Measurements from ENCODE around the gene TRIM23.

Gene TRIM23

DNA sequence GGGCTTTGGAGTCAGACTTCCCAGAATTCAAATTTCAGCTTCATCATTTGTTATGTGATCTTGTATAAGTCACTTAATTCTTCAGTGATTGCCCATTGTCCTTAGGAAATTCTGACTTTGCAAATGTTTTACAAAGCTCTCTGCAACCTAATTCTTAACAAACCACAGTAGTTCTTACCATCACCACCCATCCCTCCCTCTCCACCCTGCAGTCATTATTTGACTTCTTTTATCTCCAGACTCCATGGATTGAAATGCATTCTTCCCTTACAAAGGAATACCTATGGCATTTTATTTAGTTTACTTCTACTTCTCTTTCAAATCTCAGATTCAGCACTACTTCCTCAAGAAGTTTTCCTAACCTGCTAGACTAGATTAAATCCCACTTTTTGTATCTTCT lies 23.8 kb upstream of the TRIM23 start:
- TF ChIP-seq EZH2phosphoT487 (IDR thresholded peaks at IDR 0.05; ENCODE audit: low read length): no peak
- no peak for TF ChIP-seq CTCF (IDR thresholded peaks at IDR 0.05; ENCODE audit: low read length)
- no peak for TF ChIP-seq EZH2 (optimal IDR thresholded peaks at IDR 0.05; ENCODE audit: low read depth, low read length)
- Histone ChIP-seq H3K4me2 (ENCODE audit: low read depth, low read length) (no peak overlapping the region), H3K27ac (ENCODE audit: low read length) (no peak overlapping the region)

GRCh38 chr5:65646938-65647337 lies 22.8 kb upstream of the TRIM23 start:
- no peaks in the 10 kb centered on the region for H3K4me1 ChIP-seq (ENCODE audit: low read length)
- no peaks in the 10 kb centered on the region for H3F3A ChIP-seq (ENCODE audit: insufficient read depth, low read length)
- no peak overlapping the region for H3K4me2 ChIP-seq (ENCODE audit: low read depth, low read length)
- no peak overlapping the region for H3K4me3 ChIP-seq (ENCODE audit: low read length)
- no peak overlapping the region for H3K9ac ChIP-seq (ENCODE audit: low read length)
- no peaks in the 10 kb centered on the region for H3K36me3 ChIP-seq (replicated peaks; ENCODE audit: insufficient read depth, low read length)
- H3K79me2 ChIP-seq (ENCODE audit: low read length): no peaks in the 10 kb centered on the region
- H3K9me3 ChIP-seq (replicated peaks; ENCODE audit: insufficient read depth, low read length): no peaks in the 10 kb centered on the region
- no peaks in the 10 kb centered on the region for H3K9me2 ChIP-seq (replicated peaks; ENCODE audit: insufficient read depth, low read length)
- TF ChIP-seq CTCF (IDR thresholded peaks at IDR 0.05; ENCODE audit: low read length) (no peak), EZH2 (optimal IDR thresholded peaks at IDR 0.05; ENCODE audit: low read depth, low read length) (no peak), EZH2phosphoT487 (IDR thresholded peaks at IDR 0.05; ENCODE audit: low read length) (no peak)
- no peak overlapping the region for H2AFZ ChIP-seq (ENCODE audit: low read length)
- H3K27ac ChIP-seq (ENCODE audit: low read length): no peak overlapping the region
- H3K27me3 ChIP-seq (replicated peaks; ENCODE audit: insufficient read depth, low read length): no peaks in the 10 kb centered on the region
- no peak for DNase-seq
- H4K20me1 ChIP-seq (ENCODE audit: insufficient read depth, low read length): no peaks in the 10 kb centered on the region

More for the DNA sequence above, 23.8 kb upstream of the TRIM23 start:
- no peaks in the 10 kb centered on the region for H3K9me2 ChIP-seq (replicated peaks; ENCODE audit: insufficient read depth, low read length)
- H4K20me1 ChIP-seq (ENCODE audit: insufficient read depth, low read length): no peaks in the 10 kb centered on the region
- no peaks in the 10 kb centered on the region for H3F3A ChIP-seq (ENCODE audit: insufficient read depth, low read length)
- no peak overlapping the region for H2AFZ ChIP-seq (ENCODE audit: low read length)
- DNase-seq: no peak
- H3K79me2 ChIP-seq (ENCODE audit: low read length): no peaks in the 10 kb centered on the region
- H3K9ac ChIP-seq (ENCODE audit: low read length): no peak overlapping the region
- no peaks in the 10 kb centered on the region for H3K36me3 ChIP-seq (replicated peaks; ENCODE audit: insufficient read depth, low read length)
- H3K9me3 ChIP-seq (replicated peaks; ENCODE audit: insufficient read depth, low read length): no peaks in the 10 kb centered on the region
- H3K4me3 ChIP-seq (ENCODE audit: low read length): no peak overlapping the region
- no peaks in the 10 kb centered on the region for H3K27me3 ChIP-seq (replicated peaks; ENCODE audit: insufficient read depth, low read length)
- H3K4me1 ChIP-seq (ENCODE audit: low read length): no peaks in the 10 kb centered on the region

- Histone ChIP-seq H2AFZ (ENCODE audit: low read length) (no peak overlapping the region), H3F3A (ENCODE audit: insufficient read depth, low read length) (no peaks in the 10 kb centered on the region), H3K9me2 (replicated peaks; ENCODE audit: insufficient read depth, low read length) (no peaks in the 10 kb centered on the region), H3K36me3 (replicated peaks; ENCODE audit: insufficient read depth, low read length) (peaks cover 4% of the 10 kb centered on the region), H3K4me2 (ENCODE audit: low read depth, low read length) (no peak overlapping the region), H3K9ac (ENCODE audit: low read length) (no peak overlapping the region), H3K4me3 (ENCODE audit: low read length) (no peak overlapping the region), H3K27ac (ENCODE audit: low read length) (no peak overlapping the region), H3K4me1 (ENCODE audit: low read length) (no peaks in the 10 kb centered on the region), H3K27me3 (replicated peaks; ENCODE audit: insufficient read depth, low read length) (no peaks in the 10 kb centered on the region), H4K20me1 (ENCODE audit: insufficient read depth, low read length) (no peaks in the 10 kb centered on the region), H3K9me3 (replicated peaks; ENCODE audit: insufficient read depth, low read length) (no peaks in the 10 kb centered on the region), H3K79me2 (ENCODE audit: low read length) (no peaks in the 10 kb centered on the region)
- no peak for DNase-seq
- TF ChIP-seq CTCF (IDR thresholded peaks at IDR 0.05; ENCODE audit: low read length) (no peak), EZH2 (optimal IDR thresholded peaks at IDR 0.05; ENCODE audit: low read depth, low read length) (no peak), EZH2phosphoT487 (IDR thresholded peaks at IDR 0.05; ENCODE audit: low read length) (no peak)
Observed at GRCh38 chr5:65640240-65640639, 16.1 kb upstream of the TRIM23 start.

All from MM.1S (cell line).